HG03575 (cell line): Measurements from ENCODE around the gene MED12L.

Experiments used
- ATAC-seq: cut with Tn5 transposase; IDR thresholded peaks from one replicate; pipeline ENCODE4 v1.9.1; 2021; ENCODE audit not compliant: unreplicated experiment, insufficient number of reproducible peaks, low FRiP score; ENCODE audit errors: extremely low read depth

MED12L gene

GRCh38 chr3:151268267-151269235, 183.1 kb downstream of the MED12L start:
- peak; percentile 35 for ATAC-seq

GRCh38 chr3:151269631-151270030, 184.2 kb downstream of the MED12L start:
- ATAC-seq = no peak

- ATAC-seq = no peak
These were observed 189.6 kb downstream of the MED12L start for GRCh38 chr3:151275091-151275490.

GRCh38 chr3:151276038-151276686, 190.7 kb downstream of the MED12L start:
- no peak for ATAC-seq

- ATAC-seq = no peak
These were observed 191.2 kb downstream of the MED12L start for GRCh38 chr3:151276687-151277042.

GRCh38 chr3:151278230-151278629, 192.8 kb downstream of the MED12L start, which contains the start of gene P2RY14:
Gene P2RY14, minus strand, starts transcription at chr3:151278542. Its CDS starts 64,226 bp downstream, at chr3:151214316.
- no peak for ATAC-seq

GRCh38 chr3:151281671-151282324, 196.3 kb downstream of the MED12L start:
- no peak for ATAC-seq

- ATAC-seq = no peak
These were observed 197.5 kb downstream of the MED12L start for GRCh38 chr3:151282921-151283320.

- no peak for ATAC-seq
These were observed 197.9 kb downstream of the MED12L start for GRCh38 chr3:151283387-151283786.

- no peak for ATAC-seq
These were observed 198.5 kb downstream of the MED12L start for GRCh38 chr3:151283907-151284461.

GRCh38 chr3:151285940-151286339, 200.5 kb downstream of the MED12L start:
- ATAC-seq = no peak

GRCh38 chr3:151289445-151289844, 204.0 kb downstream of the MED12L start:
- no peak for ATAC-seq

GRCh38 chr3:151290673-151291072, 205.2 kb downstream of the MED12L start:
- ATAC-seq = no peak

- no peak for ATAC-seq
These were observed 207.7 kb downstream of the MED12L start for GRCh38 chr3:151293127-151293526.

- ATAC-seq = no peak
These were observed 210.8 kb downstream of the MED12L start for GRCh38 chr3:151296226-151296625.

- no peak for ATAC-seq
These were observed 212.0 kb downstream of the MED12L start for GRCh38 chr3:151297429-151297828.

- ATAC-seq = no peak
These were observed 213.5 kb downstream of the MED12L start for GRCh38 chr3:151299006-151299405.

- ATAC-seq = no peak
These were observed 215.1 kb downstream of the MED12L start for GRCh38 chr3:151300539-151300938.

GRCh38 chr3:151301787-151302186, 216.3 kb downstream of the MED12L start:
- no peak for ATAC-seq
